BJ (cell line): Measurements from ENCODE around the gene DOCK6. TPM values are rescaled to one million over a fixed set of nuclear protein-coding genes. Genes with fewer than 3 reads are reported as not detected.
A peak's percentile ranks its signal among the peaks of the same experiment; 100 is the strongest.

Experiments used
- CTCF ChIA-PET: fragments of 350-600 bp; formaldehyde crosslinking; extraction: SDS; loops from one replicate; lab custom pipeline; 2021; ENCODE audit warnings: antibody characterized with exemption, inconsistent platforms; lab: Yijun Ruan, JAX
- POLR2A ChIA-PET: fragments of 300-600 bp; sonication (Branson Sonifier 250); formaldehyde crosslinking; extraction: SDS; loops from one replicate; lab custom pipeline; 2021; ENCODE audit warnings: antibody characterized with exemption; lab: Charles Lee
- DNase-seq: peaks from one replicate; pipeline ENCODE4 v3.0.0-alpha.2; 2011; ENCODE audit warnings: low read depth
- H3K27me3 ChIP-seq: 2 replicates; pipeline ENCODE4 v1.6.0; 2011; ENCODE audit warnings: low read length; ENCODE audit not compliant: control insufficient read depth, insufficient read depth
- H3K36me3 ChIP-seq: 2 replicates; pipeline ENCODE4 v1.5.1; 2011; ENCODE audit warnings: low read length; ENCODE audit not compliant: control insufficient read depth, insufficient read depth
- H3K4me3 ChIP-seq: 2 replicates; pipeline ENCODE4 v1.5.1; 2011; ENCODE audit warnings: low read depth, mild to moderate bottlenecking, control low read depth, low read length
- polyA plus RNA-seq: library from polyadenylated mRNA; depleted of rRNA; stranded (reverse); fragments of >200 nt; gene quantifications from 2 replicates; pipeline ENCODE4 v1.2.3, GENCODE V29; 2011
- TF ChIP-seq, protein P1 (sequence below): IDR thresholded peaks from 2 replicates; pipeline ENCODE4 v1.5.1; 2011; ENCODE audit warnings: low read depth, mild to moderate bottlenecking, control low read depth, inconsistent platforms, low read length, moderate library complexity; ENCODE audit not compliant: insufficient read depth

DOCK6 gene
- polyA plus RNA-seq, 1 experiment: 15.2 TPM

GRCh38 chr19:11203194-11204075 is 58.9 kb downstream of the DOCK6 start:
- Histone ChIP-seq H3K27me3 (no peaks in the 10 kb centered on the region), H3K4me3 (no peak overlapping the region), H3K36me3 (peaks cover 6% of the 10 kb centered on the region; the same call in 1 of the 2 replicates)
- POLR2A ChIA-PET: interaction anchor here (0.7 kb wide), 1 partner anchor 77 kb away, joined by 26 read pairs; no protein-coding TSS in a partner anchor
- CTCF ChIA-PET: interaction anchor here (0.5 to 5.6 kb wide), 19 partner anchors 26 to 399 kb away, joined by 3 to 57 read pairs (median 5); no protein-coding TSS in a partner anchor
- TF ChIP-seq, protein P1, sequence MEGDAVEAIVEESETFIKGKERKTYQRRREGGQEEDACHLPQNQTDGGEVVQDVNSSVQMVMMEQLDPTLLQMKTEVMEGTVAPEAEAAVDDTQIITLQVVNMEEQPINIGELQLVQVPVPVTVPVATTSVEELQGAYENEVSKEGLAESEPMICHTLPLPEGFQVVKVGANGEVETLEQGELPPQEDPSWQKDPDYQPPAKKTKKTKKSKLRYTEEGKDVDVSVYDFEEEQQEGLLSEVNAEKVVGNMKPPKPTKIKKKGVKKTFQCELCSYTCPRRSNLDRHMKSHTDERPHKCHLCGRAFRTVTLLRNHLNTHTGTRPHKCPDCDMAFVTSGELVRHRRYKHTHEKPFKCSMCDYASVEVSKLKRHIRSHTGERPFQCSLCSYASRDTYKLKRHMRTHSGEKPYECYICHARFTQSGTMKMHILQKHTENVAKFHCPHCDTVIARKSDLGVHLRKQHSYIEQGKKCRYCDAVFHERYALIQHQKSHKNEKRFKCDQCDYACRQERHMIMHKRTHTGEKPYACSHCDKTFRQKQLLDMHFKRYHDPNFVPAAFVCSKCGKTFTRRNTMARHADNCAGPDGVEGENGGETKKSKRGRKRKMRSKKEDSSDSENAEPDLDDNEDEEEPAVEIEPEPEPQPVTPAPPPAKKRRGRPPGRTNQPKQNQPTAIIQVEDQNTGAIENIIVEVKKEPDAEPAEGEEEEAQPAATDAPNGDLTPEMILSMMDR: peak; percentile 97
- peak; percentile 57 for DNase-seq

- Histone ChIP-seq H3K4me3 (no peak overlapping the region), H3K27me3 (no peaks in the 10 kb centered on the region), H3K36me3 (peaks cover 6% of the 10 kb centered on the region; the same call in 1 of the 2 replicates)
- DNase-seq: no peak
- ChIA-PET POLR2A (no interaction called here), CTCF (interaction anchor here (0.9 to 5.6 kb wide), 10 partner anchors 28 to 117 kb away, joined by 3 to 57 read pairs (median 5); no protein-coding TSS in a partner anchor)
- TF ChIP-seq, protein P1: no peak
These were observed 59.7 kb downstream of the DOCK6 start for GRCh38 chr19:11202488-11203193.

GRCh38 chr19:11201791-11202190 is 60.5 kb downstream of the DOCK6 start:
- H3K36me3 ChIP-seq: peaks cover 6% of the 10 kb centered on the region; the same call in 1 of the 2 replicates
- H3K4me3 ChIP-seq: no peak overlapping the region
- CTCF ChIA-PET: interaction anchor here (1.1 to 5.6 kb wide), 2 partner anchors 64 to 75 kb away, joined by 3 to 57 read pairs; no protein-coding TSS in a partner anchor
- no peak for DNase-seq
- POLR2A ChIA-PET: no interaction called here
- no peaks in the 10 kb centered on the region for H3K27me3 ChIP-seq
- TF ChIP-seq, protein P1: no peak

DNA sequence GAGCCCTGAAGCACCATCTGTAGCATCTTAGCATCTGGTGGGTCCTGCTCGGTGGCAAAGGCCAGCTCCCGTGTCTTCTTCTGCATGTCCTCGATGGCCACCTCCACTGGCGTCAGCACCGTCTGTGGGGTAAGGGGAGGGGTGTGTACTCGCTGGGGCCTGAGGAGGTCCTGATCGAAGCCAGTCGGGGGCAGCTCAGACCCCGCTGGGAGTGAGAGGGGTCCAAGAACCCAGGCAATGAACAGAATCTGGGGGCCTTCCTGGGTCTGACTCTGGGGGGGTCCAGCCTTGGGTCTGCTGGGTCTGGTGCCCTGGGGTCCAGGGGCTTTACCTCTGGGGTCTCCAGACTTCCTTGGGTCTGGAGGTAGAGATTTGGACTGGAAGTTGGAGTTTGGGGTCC is 61.4 kb downstream of the DOCK6 start:
- POLR2A ChIA-PET: no interaction called here
- no peak for DNase-seq
- Histone ChIP-seq H3K27me3 (no peaks in the 10 kb centered on the region), H3K36me3 (peaks cover 6% of the 10 kb centered on the region; the same call in 1 of the 2 replicates), H3K4me3 (no peak overlapping the region)
- CTCF ChIA-PET: interaction anchor here (1.2 to 5.6 kb wide), 2 partner anchors 63 to 70 kb away, joined by 3 to 57 read pairs; no protein-coding TSS in a partner anchor
- TF ChIP-seq, protein P1: no peak
